HFF-Myc (cell line): ENCODE results near the gene ERG.

Experiments
- DNase-seq: peaks from one replicate; pipeline ENCODE4 v3.0.0-alpha.2; 2011; ENCODE audit warnings: low read depth; ENCODE audit errors: extremely low read depth
- H3K4me3 ChIP-seq: replicated peaks from 2 replicates; pipeline ENCODE4 v1.5.1; 2011; ENCODE audit warnings: low read depth, mild to moderate bottlenecking, control low read depth, low read length
- TF ChIP-seq, protein P1 (sequence below): IDR thresholded peaks from 2 replicates; pipeline ENCODE4 v1.5.1; 2012; ENCODE audit warnings: mild to moderate bottlenecking, low read depth, low read length, control low read depth; ENCODE audit errors: missing control alignments

ERG gene

DNA sequence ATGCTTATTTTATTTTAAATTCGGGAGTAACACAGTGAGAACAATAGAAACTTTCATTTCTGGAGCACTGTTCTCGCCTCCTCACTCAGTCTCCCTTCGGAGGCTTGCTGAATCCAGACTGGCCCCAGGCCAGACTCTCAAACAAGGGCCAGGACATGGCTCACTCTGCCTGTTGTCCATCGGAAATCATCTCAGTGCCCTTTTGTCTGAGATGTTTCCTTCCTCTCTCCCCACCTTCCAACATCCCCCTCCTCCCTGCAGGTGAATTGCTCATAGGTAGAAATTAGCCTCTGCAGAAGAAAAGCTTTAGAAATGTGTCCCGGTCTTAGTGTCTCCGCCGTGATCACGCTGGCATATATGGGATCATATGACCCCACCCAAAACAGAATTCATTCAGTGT lies 55.2 kb downstream of the ERG start:
- DNase-seq, result no peak
- TF ChIP-seq, protein P1, sequence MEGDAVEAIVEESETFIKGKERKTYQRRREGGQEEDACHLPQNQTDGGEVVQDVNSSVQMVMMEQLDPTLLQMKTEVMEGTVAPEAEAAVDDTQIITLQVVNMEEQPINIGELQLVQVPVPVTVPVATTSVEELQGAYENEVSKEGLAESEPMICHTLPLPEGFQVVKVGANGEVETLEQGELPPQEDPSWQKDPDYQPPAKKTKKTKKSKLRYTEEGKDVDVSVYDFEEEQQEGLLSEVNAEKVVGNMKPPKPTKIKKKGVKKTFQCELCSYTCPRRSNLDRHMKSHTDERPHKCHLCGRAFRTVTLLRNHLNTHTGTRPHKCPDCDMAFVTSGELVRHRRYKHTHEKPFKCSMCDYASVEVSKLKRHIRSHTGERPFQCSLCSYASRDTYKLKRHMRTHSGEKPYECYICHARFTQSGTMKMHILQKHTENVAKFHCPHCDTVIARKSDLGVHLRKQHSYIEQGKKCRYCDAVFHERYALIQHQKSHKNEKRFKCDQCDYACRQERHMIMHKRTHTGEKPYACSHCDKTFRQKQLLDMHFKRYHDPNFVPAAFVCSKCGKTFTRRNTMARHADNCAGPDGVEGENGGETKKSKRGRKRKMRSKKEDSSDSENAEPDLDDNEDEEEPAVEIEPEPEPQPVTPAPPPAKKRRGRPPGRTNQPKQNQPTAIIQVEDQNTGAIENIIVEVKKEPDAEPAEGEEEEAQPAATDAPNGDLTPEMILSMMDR, result no peak
- H3K4me3 ChIP-seq, result no peak overlapping the region

DNA sequence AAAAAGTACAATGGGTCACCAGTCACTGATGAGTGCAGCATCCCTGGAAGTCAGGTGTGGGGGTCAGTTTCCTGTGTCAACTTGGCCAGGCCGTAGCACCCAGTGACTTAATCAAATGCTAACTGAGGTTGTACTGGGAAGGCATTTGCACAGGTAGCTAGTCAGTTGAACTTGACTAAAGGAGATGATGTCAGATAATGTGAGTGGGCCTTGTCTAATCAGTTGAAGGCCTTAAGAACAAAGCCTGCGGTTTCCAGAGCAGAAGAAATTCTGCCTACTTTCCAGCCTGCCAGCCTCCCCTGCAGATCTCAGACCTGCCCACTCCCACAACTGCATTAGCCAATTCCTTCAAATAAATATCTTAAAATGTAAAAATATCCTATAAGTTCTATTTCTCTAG lies 57.1 kb downstream of the ERG start:
- H3K4me3 ChIP-seq, result no peak overlapping the region
- DNase-seq, result no peak
- TF ChIP-seq, protein P1, result no peak

DNA sequence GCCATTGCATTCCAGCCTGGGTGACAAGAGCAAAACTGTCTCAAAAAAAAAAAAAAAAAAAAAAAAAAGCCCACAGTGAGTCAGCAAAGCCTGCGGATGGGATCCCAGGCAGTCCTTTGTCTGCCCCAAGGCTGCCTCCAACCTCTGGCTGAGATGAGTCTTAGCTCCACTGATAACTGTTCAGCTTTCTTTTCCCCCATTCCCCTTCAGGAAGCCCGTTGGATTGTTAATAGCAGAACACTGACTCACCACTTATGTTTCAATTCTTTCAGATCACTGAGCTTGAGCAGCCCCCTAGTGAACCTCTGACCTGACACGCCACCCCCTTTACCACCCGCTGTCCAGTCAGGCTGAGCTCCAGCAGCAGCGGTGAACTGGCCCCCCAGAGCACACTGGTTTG lies 57.5 kb downstream of the ERG start:
- TF ChIP-seq, protein P1, result no peak
- H3K4me3 ChIP-seq, result no peak overlapping the region
- no peak for DNase-seq

DNA sequence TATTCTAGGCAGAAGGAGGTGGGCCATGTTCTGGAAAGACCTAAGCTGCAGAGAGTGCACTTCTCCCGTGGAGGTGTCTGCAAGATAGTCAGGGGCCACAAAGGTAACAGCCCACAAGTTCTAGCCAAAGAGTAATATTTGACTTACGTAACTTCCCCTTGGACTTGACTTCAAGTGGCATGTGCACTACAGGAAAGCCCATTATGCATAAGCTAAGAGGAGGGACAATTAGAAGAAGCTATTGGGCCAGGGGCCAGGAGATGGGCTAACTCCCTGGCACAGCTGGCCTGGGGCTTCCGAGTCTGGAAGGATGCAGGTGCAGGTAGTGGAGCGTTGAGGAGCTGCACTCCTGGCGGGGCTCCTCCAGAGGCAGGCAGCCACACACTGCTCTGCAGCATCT lies 58.3 kb downstream of the ERG start:
- TF ChIP-seq, protein P1, result no peak
- no peak for DNase-seq
- no peak overlapping the region for H3K4me3 ChIP-seq

DNA sequence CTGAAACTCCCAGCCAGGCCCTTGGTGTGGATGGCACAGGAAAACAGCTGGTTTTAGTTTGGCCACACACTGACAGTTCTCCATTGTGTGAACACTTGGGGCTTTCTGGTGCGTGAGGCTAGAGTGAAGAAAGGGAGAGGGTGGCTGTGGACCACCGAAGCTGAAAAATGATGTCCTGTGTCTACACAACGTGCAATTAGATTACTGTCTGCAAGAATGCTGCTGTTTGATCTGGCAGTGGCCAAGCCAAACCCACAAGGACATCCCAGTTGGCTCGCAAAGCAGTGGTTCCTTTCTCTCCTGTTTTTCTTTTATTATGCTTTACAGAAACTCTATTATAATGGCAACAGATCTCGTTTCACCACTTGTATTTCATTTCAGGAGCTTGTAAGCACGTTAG lies 58.9 kb downstream of the ERG start:
- H3K4me3 ChIP-seq, result no peak overlapping the region
- no peak for DNase-seq
- TF ChIP-seq, protein P1, result no peak

DNA sequence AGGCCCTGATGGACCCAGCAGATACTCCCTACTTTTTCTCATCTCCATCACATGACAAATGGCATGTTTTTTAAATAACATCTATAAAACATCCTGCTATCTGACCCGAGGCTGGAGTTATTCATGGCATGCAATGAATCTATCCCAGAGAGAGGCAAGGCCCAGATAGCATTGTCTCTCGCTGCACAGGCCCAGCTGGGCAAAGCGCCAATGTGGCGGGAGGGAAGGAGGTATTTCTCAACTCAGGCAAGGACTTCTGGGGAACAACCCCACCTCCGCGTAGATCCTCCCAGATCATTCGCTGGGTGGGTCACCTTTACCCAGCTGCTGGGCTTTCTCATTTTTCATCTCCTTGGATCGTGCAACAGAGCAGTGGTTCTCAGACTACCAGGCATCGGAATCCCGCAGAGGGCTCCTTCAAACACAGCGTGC lies 59.8 kb downstream of the ERG start:
- TF ChIP-seq, protein P1, result no peak
- DNase-seq, result no peak
- H3K4me3 ChIP-seq, result no peak overlapping the region

DNA sequence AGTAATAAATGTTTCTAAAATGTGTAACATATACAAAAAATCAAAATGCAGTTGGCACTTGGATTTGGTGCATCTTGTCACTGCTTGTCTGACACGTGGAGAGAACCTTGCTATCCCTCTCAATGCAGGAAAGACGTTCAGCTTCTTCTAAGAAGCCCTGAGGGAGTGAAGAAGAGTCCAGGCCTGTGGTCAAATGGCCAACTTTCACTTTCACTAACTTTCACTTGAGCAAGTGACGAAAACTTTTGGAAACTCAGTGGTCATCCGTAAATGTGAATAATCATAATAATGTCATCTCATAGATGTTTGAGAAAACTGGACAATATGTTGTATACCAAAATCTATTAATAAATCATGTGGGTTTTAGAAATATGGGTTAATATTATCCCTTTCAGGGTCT lies 61.9 kb downstream of the ERG start:
- DNase-seq, result no peak
- TF ChIP-seq, protein P1, result no peak
- H3K4me3 ChIP-seq, result no peak overlapping the region
